Spleen (tissue), 11 donors: ENCODE measurements around the gene PIP4P1. TPM values are rescaled to one million over a fixed set of nuclear protein-coding genes. Genes with fewer than 3 reads are reported as not detected.
A peak's percentile ranks its signal among the peaks of the same experiment; 100 is the strongest.

ENCODE experiments used
- DNase-seq: peaks from one replicate; pipeline ENCODE4 v3.0.0-alpha.2; 2020
- H3K27ac ChIP-seq, 8 donors: fragments of 200-600 bp; sonication (generic) in 7 of 8; 1 replicate in 4 of 8; 2 replicates in 4 of 8; pipeline versions ENCODE4 v1.5.0 to v1.8.0; 2016 to 2021; ENCODE audit warnings: inconsistent platforms in 4 of 8, mild to moderate bottlenecking in 4 of 8, moderate library complexity in 1 of 8
- H3K27me3 ChIP-seq, 7 donors: fragments of 200-600 bp; sonication (generic) in 6 of 7; replicated peaks in 1 of 7; 1 replicate in 4 of 7; 2 replicates in 3 of 7; pipeline versions ENCODE4 v1.5.0 to v1.8.0; 2016 to 2021; ENCODE audit warnings: inconsistent platforms in 3 of 7, mild to moderate bottlenecking in 1 of 7
- H3K36me3 ChIP-seq, 6 donors: fragments of 200-600 bp; sonication (generic) in 5 of 6; 1 replicate in 4 of 6; 2 replicates in 2 of 6; pipeline versions ENCODE4 v1.5.0 to v1.8.0; 2016 to 2021; ENCODE audit warnings: inconsistent platforms in 2 of 6
- H3K4me1 ChIP-seq, 6 donors: fragments of 200-600 bp; sonication (generic) in 5 of 6; 1 replicate in 3 of 6; 2 replicates in 3 of 6; pipeline versions ENCODE4 v1.5.0 to v1.8.0; 2016 to 2021; ENCODE audit warnings: inconsistent platforms in 3 of 6
- H3K4me3 ChIP-seq, 8 donors: fragments of 200-600 bp; sonication (generic) in 7 of 8; 1 replicate in 4 of 8; 2 replicates in 4 of 8; pipeline versions ENCODE4 v1.5.0 to v1.8.0; 2016 to 2021; ENCODE audit warnings: inconsistent platforms in 4 of 8, mild to moderate bottlenecking in 4 of 8, moderate library complexity in 2 of 8
- H3K9me3 ChIP-seq, 8 donors: fragments of 200-600 bp; sonication (generic) in 7 of 8; 1 replicate in 4 of 8; 2 replicates in 4 of 8; pipeline versions ENCODE4 v1.5.0 to v1.8.0; 2016 to 2021; ENCODE audit warnings: inconsistent platforms in 4 of 8
- CTCF ChIP-seq, 11 experiments: fragments of 200-600 bp in 7 of 11; fragments of 450-650 bp in 4 of 11; sonication (generic) in 4 of 11; IDR thresholded peaks in 8 of 11; conservative IDR thresholded peaks in 3 of 11; 1 replicate in 7 of 11; 2 replicates in 4 of 11; pipeline versions ENCODE4 v1.4.0 to v1.8.0; 2016 to 2021; ENCODE audit warnings: antibody characterized with exemption in 11 of 11, inconsistent platforms in 4 of 11, mild to moderate bottlenecking in 1 of 11
- POLR2A ChIP-seq, 3 donors: fragments of 450-650 bp; IDR thresholded peaks; one replicate each; pipeline ENCODE4 v1.5.1; 2017; ENCODE audit warnings: antibody characterized with exemption in 3 of 3, mild to moderate bottlenecking in 1 of 3
- POLR2AphosphoS5 ChIP-seq, 3 donors: sonication (generic); formaldehyde crosslinking; IDR thresholded peaks; one replicate each; pipeline ENCODE4 v1.5.1; 2017; ENCODE audit warnings: antibody characterized with exemption in 3 of 3
- WGBS, 5 donors: extraction: QIAGEN DNeasy Blood & Tissue Kit in 3 of 5; methylation state at CpG; one replicate each; pipeline versions ENCODE4 v1.1.5 to v1.1.7; 2013 to 2018; 5-methylcytosine and 5-hydroxymethylcytosine counted together
- intact Hi-C: fragments of 100-400 bp; cut with DNase I; formaldehyde crosslinking; loops from one replicate; pipeline ENCODE4 v1.15.0; 2023; ENCODE audit warnings: low total_unique reads
- polyA plus RNA-seq, 3 donors: library from polyadenylated mRNA; stranded (reverse); fragments of 200-250 nt; gene quantifications; one replicate each; pipeline ENCODE4 v1.2.1, GENCODE V29; 2013
- total RNA-seq, 7 donors: library from RNA; depleted of rRNA in 3 of 7; stranded (reverse); fragments of >200 nt in 3 of 7; fragmentation: NEBNext Ultra II Directional in 4 of 7; extraction: Animal tissue kit (Norgen Biotek cat#: 25700) in 4 of 7; gene quantifications; one replicate each; pipeline versions ENCODE4 v1.1.0 to v1.2.1, GENCODE V29; 2016 to 2021
- donor health status: healthy with polysubstance abuse.
- donor health status: DM: no; HTN: no; CAD: no; lungs with moderate emphysema.
- donor health status: DM: no; HTN: no; CAD: no.
- donor health status: Bipolar disorder and iron deficiency.
- donor health status: healthy.
- donor health status: DM: no; HTN: no; CAD: no.
- donor health status: DM: yes; HTN: yes; CAD: no.

Gene PIP4P1
- total and polyA plus RNA-seq, 10 donors: 32.5 to 79.6 (median 39.5) TPM

GRCh38 chr14:20476776-20477175 is 15.5 kb upstream of the PIP4P1 start:
- Histone ChIP-seq H3K27me3 (no peaks in the 10 kb centered on the region), H3K4me3 (peak overlapping the region in 2 of 8 donors; percentile 0 to 38), H3K9me3 (no peaks in the 10 kb centered on the region), H3K27ac (peak overlapping the region; percentile 69 to 87 (median 84)), H3K4me1 (peaks cover 19 to 67% (median 42%) of the 10 kb centered on the region in 6 donors), H3K36me3 (peaks cover 0 to 72% (median 47%) of the 10 kb centered on the region in 6 donors)
- DNase-seq: no peak
- intact Hi-C loops: loop anchor here (10.0 kb wide), 1 partner anchor 208 kb away; the partner anchor contains the start of genes ANG and RNASE4
- TF ChIP-seq POLR2A (IDR thresholded peaks at IDR 0.05): no peak
- WGBS, 5 donors: 55 to 73% (median 66%) methylated on average over 5 of the region's 5 CpGs

- Histone ChIP-seq H3K4me3 (no peak overlapping the region), H3K9me3 (no peaks in the 10 kb centered on the region), H3K27me3 (no peaks in the 10 kb centered on the region), H3K27ac (peak overlapping the region in 1 of 8 donors; percentile 95), H3K4me1 (peaks cover 30 to 80% (median 62%) of the 10 kb centered on the region in 6 donors), H3K36me3 (peaks cover 0 to 57% (median 47%) of the 10 kb centered on the region in 6 donors)
- intact Hi-C loops: loop anchor here (10.0 kb wide), 1 partner anchor 212 kb away; the partner anchor contains the start of genes ANG and RNASE4
- DNase-seq: no peak
- TF ChIP-seq CTCF (IDR thresholded peaks at IDR 0.05 in 8 of 11, conservative IDR thresholded peaks at IDR 0.05 in 3 of 11) (no peak), POLR2AphosphoS5 (IDR thresholded peaks at IDR 0.05) (no peak), POLR2A (IDR thresholded peaks at IDR 0.05) (no peak)
- 84 to 96% (median 92%) methylated on average over 2 of the region's 2 CpGs for WGBS, 5 donors
These were observed 11.4 kb upstream of the PIP4P1 start for GRCh38 chr14:20472536-20473169.

GRCh38 chr14:20470603-20470901 is 9.3 kb upstream of the PIP4P1 start:
- no peak for DNase-seq
- intact Hi-C loops: loop anchor here (10.0 kb wide), 1 partner anchor 214 kb away; the partner anchor contains the start of genes ANG and RNASE4
- TF ChIP-seq POLR2AphosphoS5 (IDR thresholded peaks at IDR 0.05) (no peak), POLR2A (IDR thresholded peaks at IDR 0.05) (no peak), CTCF (IDR thresholded peaks at IDR 0.05 in 8 of 11, conservative IDR thresholded peaks at IDR 0.05 in 3 of 11) (no peak)
- Histone ChIP-seq H3K27me3 (no peaks in the 10 kb centered on the region), H3K27ac (peak overlapping the region; percentile 86 to 95 (median 91)), H3K36me3 (peaks cover 0 to 37% (median 34%) of the 10 kb centered on the region in 6 donors), H3K4me1 (peaks cover 14 to 60% (median 42%) of the 10 kb centered on the region in 6 donors), H3K9me3 (no peaks in the 10 kb centered on the region), H3K4me3 (peak overlapping the region; percentile 69 to 94 (median 87))
- 0 to 3% (median 3%) methylated on average over 2 of the region's 2 CpGs for WGBS, 5 donors

GRCh38 chr14:20469890-20470602 is 8.8 kb upstream of the PIP4P1 start:
- H3K27ac ChIP-seq: peak overlapping the region; percentile 86 to 95 (median 91)
- H3K4me3 ChIP-seq: peak overlapping the region; percentile 69 to 94 (median 87)
- intact Hi-C loops: loop anchor here (10.0 kb wide), 2 partner anchors 55 to 215 kb away; partner anchors contain the start of genes ANG, RNASE4 and TEP1
- TF ChIP-seq CTCF (IDR thresholded peaks at IDR 0.05 in 8 of 11, conservative IDR thresholded peaks at IDR 0.05 in 3 of 11) (no peak), POLR2AphosphoS5 (IDR thresholded peaks at IDR 0.05) (peak in 1 of 3 donors; percentile 51), POLR2A (IDR thresholded peaks at IDR 0.05) (peak in 1 of 3 donors; percentile 47)
- H3K36me3 ChIP-seq: peaks cover 0 to 32% (median 29%) of the 10 kb centered on the region in 6 donors
- peak; percentile 81 for DNase-seq
- WGBS, 5 donors: 0 to 1% (median 1%) methylated on average over 12 of the region's 12 CpGs
- H3K27me3 ChIP-seq: no peaks in the 10 kb centered on the region
- H3K9me3 ChIP-seq: no peaks in the 10 kb centered on the region
- peaks cover 14 to 60% (median 41%) of the 10 kb centered on the region in 6 donors for H3K4me1 ChIP-seq
